ENCODE measurements around the gene CARMIL1. TPM values are rescaled to one million over a fixed set of nuclear protein-coding genes. Genes with fewer than 3 reads are reported as not detected.

The CARMIL1 gene
- total and polyA plus RNA-seq, 11 donors: 2.4 to 9.1 (median 5.3) TPM

- WGBS, 4 donors: 6 to 11% (median 10%) methylated on average over 13 of the region's 13 CpGs
- intact Hi-C loops (cut with DNase I): no loop called here
Observed at GRCh38 chr6:25280344-25281074, 1.3 kb downstream of the CARMIL1 start.

GRCh38 chr6:25286891-25287290, 7.7 kb downstream of the CARMIL1 start:
- H3K9me3 ChIP-seq: no peaks in the 10 kb centered on the region
- no peak overlapping the region for H3K4me3 ChIP-seq
- peaks cover 0 to 10% (median 0%) of the 10 kb centered on the region in 9 donors for H3K36me3 ChIP-seq
- 81 to 95% (median 86%) methylated on average over 2 of the region's 2 CpGs for whole genome bisulfite sequencing, 4 donors
- DNase-seq (no peak), ATAC-seq (no peak)
- intact Hi-C loops (cut with DNase I): no loop called here
- no peak for TF ChIP-seq CTCF (IDR thresholded peaks at IDR 0.05)
- TF ChIP-seq POLR2A (IDR thresholded peaks at IDR 0.05): no peak
- no peak overlapping the region for H3K27ac ChIP-seq
- H3K4me1 ChIP-seq: peaks cover 0 to 14% (median 0%) of the 10 kb centered on the region in 12 donors
- H3K27me3 ChIP-seq: no peaks in the 10 kb centered on the region

More at GRCh38 chr6:25280344-25281074, 1.3 kb downstream of the CARMIL1 start:
- Histone ChIP-seq H3K9me3 (no peaks in the 10 kb centered on the region), H3K4me1 (peaks cover 0 to 25% (median 8%) of the 10 kb centered on the region in 12 donors), H3K36me3 (peaks cover 0 to 5% (median 0%) of the 10 kb centered on the region in 9 donors), H3K27me3 (peaks cover 0 to 15% (median 0%) of the 10 kb centered on the region in 9 donors), H3K4me3 (peak overlapping the region; percentile 64 to 96 (median 76)), H3K27ac (peak overlapping the region in 11 of 12 donors; percentile 23 to 87 (median 63))
- ATAC-seq: no peak
- DNase-seq: no peak
- TF ChIP-seq CTCF (IDR thresholded peaks at IDR 0.05) (no peak), POLR2A (IDR thresholded peaks at IDR 0.05) (no peak)

GRCh38 chr6:25287941-25288340, 8.8 kb downstream of the CARMIL1 start:
- peaks cover 0 to 10% (median 0%) of the 10 kb centered on the region in 9 donors for H3K36me3 ChIP-seq
- H3K9me3 ChIP-seq: no peaks in the 10 kb centered on the region
- no peak overlapping the region for H3K4me3 ChIP-seq
- no peak for TF ChIP-seq CTCF (IDR thresholded peaks at IDR 0.05)
- TF ChIP-seq POLR2A (IDR thresholded peaks at IDR 0.05): no peak
- H3K27me3 ChIP-seq: no peaks in the 10 kb centered on the region
- intact Hi-C loops (cut with DNase I): no loop called here
- peak in 1 of 4 donors; percentile 10 for ATAC-seq
- DNase-seq: no peak
- H3K27ac ChIP-seq: no peak overlapping the region
- H3K4me1 ChIP-seq: peaks cover 0 to 18% (median 0%) of the 10 kb centered on the region in 12 donors
- WGBS, 4 donors: 86 to 90% (median 88%) methylated on average over 6 of the region's 6 CpGs

- H3K36me3 ChIP-seq: peaks cover 0 to 10% (median 0%) of the 10 kb centered on the region in 9 donors
- DNase-seq (no peak), ATAC-seq (no peak)
- peaks cover 0 to 18% (median 0%) of the 10 kb centered on the region in 12 donors for H3K4me1 ChIP-seq
- no peak overlapping the region for H3K27ac ChIP-seq
- TF ChIP-seq POLR2A (IDR thresholded peaks at IDR 0.05) (no peak), CTCF (IDR thresholded peaks at IDR 0.05) (no peak)
- no peak overlapping the region for H3K4me3 ChIP-seq
- no peaks in the 10 kb centered on the region for H3K27me3 ChIP-seq
- intact Hi-C loops (cut with DNase I): no loop called here
- WGBS, 4 donors: 75 to 88% (median 81%) methylated on average over 2 of the region's 2 CpGs
- no peaks in the 10 kb centered on the region for H3K9me3 ChIP-seq
Observed at GRCh38 chr6:25288518-25288917, 9.3 kb downstream of the CARMIL1 start.

Measured in heart left ventricle (tissue), 16 donors.